ENCODE data around the gene NPHS1. TPM values are rescaled to one million over a fixed set of nuclear protein-coding genes. Genes with fewer than 3 reads are reported as not detected.

NPHS1 gene
- total RNA-seq, 4 donors from 2014 or later = not detected

DNA sequence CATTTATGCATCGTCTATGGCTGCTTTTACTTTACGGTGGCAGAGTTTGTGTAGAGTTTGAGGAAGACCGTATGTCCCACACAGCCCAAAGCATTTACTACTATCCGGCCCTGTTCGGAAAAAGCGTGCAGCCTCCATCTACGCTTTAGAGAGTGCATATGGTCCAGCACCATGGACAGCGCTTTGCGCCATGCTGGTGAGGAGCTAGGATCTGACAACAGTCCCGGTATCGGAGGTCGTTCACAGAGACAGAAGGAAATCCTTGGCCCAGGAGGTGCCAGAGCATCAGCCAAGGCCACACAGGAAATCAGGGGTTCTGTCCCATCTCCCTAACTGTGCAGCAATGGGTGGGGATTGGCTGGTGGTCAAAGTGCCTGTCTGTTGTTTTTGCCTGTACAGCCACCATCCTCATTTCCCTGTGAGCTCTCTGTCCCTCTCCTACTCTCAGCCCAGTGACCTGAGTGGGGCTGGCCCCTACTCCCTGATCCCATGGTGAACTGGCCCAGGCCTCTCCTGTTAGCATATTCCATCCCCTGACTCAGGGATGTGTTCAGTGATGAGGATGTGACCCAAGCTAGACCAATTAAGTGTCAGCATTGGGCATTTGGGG lies 23.5 kb downstream of the NPHS1 start:
- intact Hi-C loops (cut with DNase I) = no loop called here
- H3K27ac ChIP-seq (replicated peaks in 1 of 4) = no peak overlapping the region
- no peak for DNase-seq (ENCODE audit: extremely low spot score)
- H3K9me3 ChIP-seq = no peaks in the 10 kb centered on the region
- WGBS = 7% methylated on average over 9 of the region's 12 CpGs
- H3K4me3 ChIP-seq = no peak overlapping the region
- H3K27me3 ChIP-seq = peaks cover 0 to 86% (median 6%) of the 10 kb centered on the region in 4 donors
- TF ChIP-seq EP300 (IDR thresholded peaks at IDR 0.05) = no peak
- no peak for TF ChIP-seq POLR2AphosphoS5 (IDR thresholded peaks at IDR 0.05)
- TF ChIP-seq, protein P1, sequence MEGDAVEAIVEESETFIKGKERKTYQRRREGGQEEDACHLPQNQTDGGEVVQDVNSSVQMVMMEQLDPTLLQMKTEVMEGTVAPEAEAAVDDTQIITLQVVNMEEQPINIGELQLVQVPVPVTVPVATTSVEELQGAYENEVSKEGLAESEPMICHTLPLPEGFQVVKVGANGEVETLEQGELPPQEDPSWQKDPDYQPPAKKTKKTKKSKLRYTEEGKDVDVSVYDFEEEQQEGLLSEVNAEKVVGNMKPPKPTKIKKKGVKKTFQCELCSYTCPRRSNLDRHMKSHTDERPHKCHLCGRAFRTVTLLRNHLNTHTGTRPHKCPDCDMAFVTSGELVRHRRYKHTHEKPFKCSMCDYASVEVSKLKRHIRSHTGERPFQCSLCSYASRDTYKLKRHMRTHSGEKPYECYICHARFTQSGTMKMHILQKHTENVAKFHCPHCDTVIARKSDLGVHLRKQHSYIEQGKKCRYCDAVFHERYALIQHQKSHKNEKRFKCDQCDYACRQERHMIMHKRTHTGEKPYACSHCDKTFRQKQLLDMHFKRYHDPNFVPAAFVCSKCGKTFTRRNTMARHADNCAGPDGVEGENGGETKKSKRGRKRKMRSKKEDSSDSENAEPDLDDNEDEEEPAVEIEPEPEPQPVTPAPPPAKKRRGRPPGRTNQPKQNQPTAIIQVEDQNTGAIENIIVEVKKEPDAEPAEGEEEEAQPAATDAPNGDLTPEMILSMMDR (IDR thresholded peaks at IDR 0.05) = no peak
- no peak for TF ChIP-seq POLR2A (IDR thresholded peaks at IDR 0.05; ENCODE audit: low read depth)
- no peaks in the 10 kb centered on the region for H3K4me1 ChIP-seq
- H3K36me3 ChIP-seq = no peaks in the 10 kb centered on the region

DNA sequence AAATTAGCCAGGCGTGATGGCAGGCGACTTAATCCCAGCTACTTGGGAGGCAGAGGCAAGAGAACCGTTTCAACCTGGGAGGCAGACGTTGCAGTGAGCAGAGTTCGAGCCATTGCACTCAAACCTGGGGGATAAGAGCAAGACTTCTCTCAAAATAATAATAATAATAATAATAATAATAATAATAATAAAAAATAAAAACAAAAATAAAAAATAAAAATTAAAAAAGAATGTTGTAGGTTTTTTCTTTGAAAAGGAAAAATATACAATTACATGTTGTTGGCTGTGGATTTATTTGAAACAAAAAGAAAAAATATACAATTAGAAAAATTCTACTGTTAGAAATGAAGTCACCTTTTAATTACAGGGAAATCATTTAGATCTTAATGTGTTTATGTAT lies 28.2 kb downstream of the NPHS1 start:
- peaks cover 0 to 66% (median 0%) of the 10 kb centered on the region in 4 donors for H3K27me3 ChIP-seq
- no peak for DNase-seq (ENCODE audit: extremely low spot score)
- no peak overlapping the region for H3K27ac ChIP-seq (replicated peaks in 1 of 4)
- WGBS = 73% methylated on average over 5 of the region's 5 CpGs
- H3K36me3 ChIP-seq = no peaks in the 10 kb centered on the region
- H3K4me1 ChIP-seq = no peaks in the 10 kb centered on the region
- H3K9me3 ChIP-seq = no peaks in the 10 kb centered on the region
- intact Hi-C loops (cut with DNase I) = loop anchor here (5.0 kb wide), 1 partner anchor 132 kb away; no protein-coding TSS in a partner anchor
- TF ChIP-seq, protein P1 (IDR thresholded peaks at IDR 0.05) = no peak
- TF ChIP-seq POLR2A (IDR thresholded peaks at IDR 0.05; ENCODE audit: low read depth) (no peak), EP300 (IDR thresholded peaks at IDR 0.05) (no peak), POLR2AphosphoS5 (IDR thresholded peaks at IDR 0.05) (no peak)
- no peak overlapping the region for H3K4me3 ChIP-seq

DNA sequence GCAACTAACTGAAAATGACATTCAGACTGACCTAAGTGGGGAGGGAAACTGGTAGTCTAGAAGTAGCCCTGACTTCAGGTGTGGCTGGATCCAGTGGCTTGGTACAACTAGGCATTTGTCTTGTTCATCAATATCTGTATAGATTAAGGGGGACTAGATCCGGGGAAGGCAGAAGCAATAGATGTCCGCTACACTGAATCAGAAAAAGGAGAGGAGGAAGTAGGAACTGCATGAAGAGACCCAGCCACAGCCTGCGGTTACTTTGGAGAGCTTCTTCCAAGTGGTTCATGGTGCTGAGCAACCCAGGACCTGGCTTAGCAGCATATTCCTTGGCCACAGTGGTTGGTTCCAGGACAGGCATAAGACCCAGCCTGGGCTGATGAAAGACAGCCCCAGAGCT lies 29.7 kb downstream of the NPHS1 start:
- H3K4me3 ChIP-seq = no peak overlapping the region
- H3K27ac ChIP-seq (replicated peaks in 1 of 4) = no peak overlapping the region
- no peak for DNase-seq (ENCODE audit: extremely low spot score)
- no peaks in the 10 kb centered on the region for H3K36me3 ChIP-seq
- no peaks in the 10 kb centered on the region for H3K4me1 ChIP-seq
- WGBS = 81% methylated on average over 3 of the region's 3 CpGs
- H3K9me3 ChIP-seq = no peaks in the 10 kb centered on the region
- intact Hi-C loops (cut with DNase I) = loop anchor here (5.0 kb wide), 1 partner anchor 130 kb away; no protein-coding TSS in a partner anchor
- TF ChIP-seq, protein P1 (IDR thresholded peaks at IDR 0.05) = no peak
- TF ChIP-seq EP300 (IDR thresholded peaks at IDR 0.05) (no peak), POLR2AphosphoS5 (IDR thresholded peaks at IDR 0.05) (no peak)
- H3K27me3 ChIP-seq = peaks cover 0 to 68% (median 3%) of the 10 kb centered on the region in 4 donors

DNA sequence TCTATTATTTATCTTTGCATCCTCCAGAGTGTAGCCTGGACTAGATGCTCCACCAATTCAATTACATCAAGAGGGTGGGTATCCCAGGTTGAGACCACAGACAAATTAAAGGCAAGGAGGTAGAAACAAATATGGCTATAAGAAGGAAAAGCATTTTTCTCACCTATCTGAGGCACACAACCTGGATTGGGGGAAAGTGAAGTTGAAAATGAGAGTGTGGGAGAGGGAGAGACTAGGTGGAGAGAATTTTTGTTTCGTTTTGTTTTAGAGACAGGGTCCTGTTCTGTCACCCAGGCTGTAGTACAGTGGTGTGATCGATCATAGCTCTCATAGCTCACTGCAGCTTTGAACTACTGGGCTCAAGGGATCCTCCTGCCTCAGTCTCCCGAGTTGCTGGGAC lies 33.9 kb downstream of the NPHS1 start:
- Histone ChIP-seq H3K27ac (replicated peaks in 1 of 4) (no peak overlapping the region), H3K4me3 (no peak overlapping the region), H3K36me3 (no peaks in the 10 kb centered on the region), H3K27me3 (peaks cover 0 to 69% (median 3%) of the 10 kb centered on the region in 4 donors), H3K4me1 (no peaks in the 10 kb centered on the region), H3K9me3 (no peaks in the 10 kb centered on the region)
- no peak for DNase-seq (ENCODE audit: extremely low spot score)
- 50% methylated on average over 3 of the region's 3 CpGs for WGBS
- intact Hi-C loops (cut with DNase I) = no loop called here
- TF ChIP-seq, protein P1 (IDR thresholded peaks at IDR 0.05) = no peak
- TF ChIP-seq POLR2AphosphoS5 (IDR thresholded peaks at IDR 0.05) (no peak), EP300 (IDR thresholded peaks at IDR 0.05) (no peak), POLR2A (IDR thresholded peaks at IDR 0.05; ENCODE audit: low read depth) (no peak)

DNA sequence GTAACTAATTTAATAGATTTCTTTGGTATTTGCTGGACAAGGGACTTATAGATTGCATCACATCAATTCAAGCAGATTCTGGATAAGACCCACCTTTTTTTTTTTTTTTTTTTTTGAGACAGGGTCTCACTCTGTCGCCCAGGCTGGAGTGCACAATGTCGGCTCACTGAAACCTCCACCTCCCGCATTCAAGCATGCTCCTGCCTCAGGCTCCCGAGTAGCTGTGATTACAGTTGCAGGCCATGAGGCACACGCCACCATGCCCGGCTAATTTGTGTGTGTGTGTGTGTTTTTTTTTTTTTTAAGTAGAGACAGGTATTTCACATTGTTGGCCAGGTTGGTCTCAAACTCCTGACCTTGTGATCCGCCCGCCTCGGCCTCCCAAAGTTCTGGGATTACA lies 35.5 kb downstream of the NPHS1 start:
- DNase-seq (ENCODE audit: extremely low spot score) = no peak
- Histone ChIP-seq H3K9me3 (no peaks in the 10 kb centered on the region), H3K4me3 (no peak overlapping the region), H3K27ac (replicated peaks in 1 of 4) (no peak overlapping the region), H3K27me3 (peaks cover 0 to 69% (median 3%) of the 10 kb centered on the region in 4 donors), H3K4me1 (no peaks in the 10 kb centered on the region), H3K36me3 (no peaks in the 10 kb centered on the region)
- TF ChIP-seq POLR2A (IDR thresholded peaks at IDR 0.05; ENCODE audit: low read depth) = no peak
- no peak for TF ChIP-seq POLR2AphosphoS5 (IDR thresholded peaks at IDR 0.05)
- TF ChIP-seq, protein P1 (IDR thresholded peaks at IDR 0.05) = no peak
- no peak for TF ChIP-seq EP300 (IDR thresholded peaks at IDR 0.05)
- WGBS = 81% methylated on average over 9 of the region's 9 CpGs
- intact Hi-C loops (cut with DNase I) = no loop called here
